Adrenal gland (tissue), 12 donors: ENCODE results near the gene SLC22A6. TPM values are rescaled to one million over a fixed set of nuclear protein-coding genes. Genes with fewer than 3 reads are reported as not detected.

Experiments used
- DNase-seq, 7 donors: peaks; one replicate each; pipeline ENCODE4 v3.0.0-alpha.2; 2019 to 2020
- H3K27ac ChIP-seq, 5 donors: fragments of 200-600 bp; sonication (generic) in 4 of 5; 1 replicate in 3 of 5; 2 replicates in 2 of 5; pipeline versions ENCODE4 v1.5.1 to v1.8.0; 2016 to 2020; ENCODE audit warnings: mild to moderate bottlenecking in 1 of 5
- H3K27me3 ChIP-seq: fragments of 200-600 bp; 2 replicates; pipeline ENCODE4 v1.8.0; 2021
- H3K36me3 ChIP-seq, 2 donors: fragments of 200-600 bp; replicated peaks in 1 of 2; 1 replicate in 1 of 2; 2 replicates in 1 of 2; pipeline versions ENCODE4 v1.5.1 to v1.8.0; 2018 to 2022
- H3K4me1 ChIP-seq, 2 donors: fragments of 200-600 bp; replicated peaks in 1 of 2; 1 replicate in 1 of 2; 2 replicates in 1 of 2; pipeline versions ENCODE4 v1.5.1 to v1.8.0; 2018 to 2021
- H3K4me3 ChIP-seq, 4 donors: fragments of 200-600 bp; sonication (generic) in 3 of 4; one replicate each; pipeline ENCODE4 v1.5.1; 2016 to 2018
- H3K9me3 ChIP-seq, 3 donors: fragments of 200-600 bp; sonication (generic) in 1 of 3; replicated peaks in 1 of 3; 1 replicate in 2 of 3; 2 replicates in 1 of 3; pipeline versions ENCODE4 v1.5.1 to v1.8.0; 2016 to 2021
- CTCF ChIP-seq, 6 experiments: fragments of 450-650 bp in 4 of 6; fragments of 200-600 bp in 2 of 6; sonication (generic) in 1 of 6; IDR thresholded peaks; 1 replicate in 5 of 6; 2 replicates in 1 of 6; pipeline versions ENCODE4 v1.5.1 to v1.8.0; 2016 to 2021; ENCODE audit warnings: antibody characterized with exemption in 6 of 6, mild to moderate bottlenecking in 2 of 6, moderate library complexity in 1 of 6
- POLR2A ChIP-seq, 2 donors: fragments of 450-650 bp; IDR thresholded peaks; one replicate each; pipeline ENCODE4 v1.6.1; 2017; ENCODE audit warnings: antibody characterized with exemption in 2 of 2, mild to moderate bottlenecking in 2 of 2, moderate library complexity in 1 of 2
- WGBS, 4 donors: extraction: QIAGEN DNeasy Blood & Tissue Kit in 2 of 4; methylation state at CpG; one replicate each; pipeline versions ENCODE4 v1.1.5 to v1.1.7; 2013 to 2017; 5-methylcytosine and 5-hydroxymethylcytosine counted together
- intact Hi-C, 2 donors: fragments of 100-400 bp; cut with DNase I; formaldehyde crosslinking; loops; one replicate each; pipeline versions ENCODE4 v1.14.1 to v1.15.0; 2022 to 2023
- polyA plus RNA-seq, 3 donors: library from polyadenylated mRNA; stranded (reverse); fragments of 200-250 nt in 2 of 3; fragments of 350-450 nt in 1 of 3; fragmentation: Illumina TruSeq in 1 of 3; extraction: RNeasy Lipid Tissue Mini Kit (QIAGEN cat#74804) in 1 of 3; gene quantifications; one replicate each; pipeline ENCODE4 v1.2.3, GENCODE V29; 2013 to 2014
- total RNA-seq, 9 donors: library from RNA; depleted of rRNA in 4 of 9; stranded (reverse); fragments of >200 nt in 4 of 9; fragments of 120-200 nt in 1 of 9; fragmentation: NEBNext Ultra II Directional in 1 of 9; extraction: Animal tissue kit (Norgen Biotek cat#: 25700) in 1 of 9; gene quantifications; one replicate each; pipeline versions ENCODE4 v1.1.0 to v1.2.4, GENCODE V29; 2013 to 2023
- donor health status: healthy with polysubstance abuse.
- donor health status: Bipolar disorder and iron deficiency.
- donor health status: DM: yes; HTN: yes; CAD: no.
- donor health status: DM: no; HTN: no; CAD: no.
- donor health status: DM: no; HTN: no; CAD: no.
- donor health status: DM: yes; HTN: yes; CAD: no.

SLC22A6 gene
- total and polyA plus RNA-seq, 12 donors, result not detected

GRCh38 chr11:62976109-62976508, 8.7 kb downstream of the SLC22A6 start:
- DNase-seq, result no peak
- Histone ChIP-seq H3K27me3 (peaks cover 2% of the 10 kb centered on the region), H3K27ac (no peak overlapping the region), H3K4me1 (no peaks in the 10 kb centered on the region), H3K4me3 (no peak overlapping the region), H3K9me3 (no peaks in the 10 kb centered on the region), H3K36me3 (no peaks in the 10 kb centered on the region)
- intact Hi-C loops, result no loop called here
- TF ChIP-seq CTCF (IDR thresholded peaks at IDR 0.05) (no peak), POLR2A (IDR thresholded peaks at IDR 0.05) (no peak)
- WGBS, 4 donors, result 70 to 78% (median 77%) methylated on average over 5 of the region's 5 CpGs

- no peaks in the 10 kb centered on the region for H3K9me3 ChIP-seq
- no peak overlapping the region for H3K4me3 ChIP-seq
- TF ChIP-seq POLR2A (IDR thresholded peaks at IDR 0.05) (no peak), CTCF (IDR thresholded peaks at IDR 0.05) (peak in 2 of 6 experiments; percentile 14 to 35)
- H3K27ac ChIP-seq, result no peak overlapping the region
- peak in 4 of 7 donors; percentile 8 to 57 (median 21) for DNase-seq
- intact Hi-C loops, result no loop called here
- H3K36me3 ChIP-seq, result no peaks in the 10 kb centered on the region
- H3K27me3 ChIP-seq, result peaks cover 2% of the 10 kb centered on the region
- no peaks in the 10 kb centered on the region for H3K4me1 ChIP-seq
- 24 to 41% (median 38%) methylated on average over 8 to 9 of the region's 9 CpGs for WGBS, 4 donors
Observed at GRCh38 chr11:62974848-62975522, 9.8 kb downstream of the SLC22A6 start.

- Histone ChIP-seq H3K27me3 (no peaks in the 10 kb centered on the region), H3K4me3 (no peak overlapping the region), H3K27ac (no peak overlapping the region), H3K4me1 (no peaks in the 10 kb centered on the region), H3K36me3 (no peaks in the 10 kb centered on the region), H3K9me3 (no peaks in the 10 kb centered on the region)
- no peak for TF ChIP-seq CTCF (IDR thresholded peaks at IDR 0.05)
- TF ChIP-seq POLR2A (IDR thresholded peaks at IDR 0.05), result no peak
- 52 to 80% (median 64%) methylated on average over 2 of the region's 2 CpGs for WGBS, 4 donors
- intact Hi-C loops, result no loop called here
- peak in 1 of 7 donors; percentile 5 for DNase-seq
Observed at GRCh38 chr11:62965574-62965973, 19.2 kb downstream of the SLC22A6 start.

- Histone ChIP-seq H3K4me1 (peaks cover 0 to 4% of the 10 kb centered on the region in 2 donors), H3K9me3 (no peaks in the 10 kb centered on the region), H3K27me3 (no peaks in the 10 kb centered on the region), H3K27ac (no peak overlapping the region), H3K4me3 (no peak overlapping the region), H3K36me3 (no peaks in the 10 kb centered on the region)
- no peak for TF ChIP-seq POLR2A (IDR thresholded peaks at IDR 0.05)
- DNase-seq, result no peak
- intact Hi-C loops, result no loop called here
- WGBS, 4 donors, result 58 to 90% (median 76%) methylated on average over 3 of the region's 3 CpGs
Observed at GRCh38 chr11:62962391-62962790, 22.4 kb downstream of the SLC22A6 start.

GRCh38 chr11:62961017-62961570, 23.7 kb downstream of the SLC22A6 start:
- H3K27me3 ChIP-seq, result no peaks in the 10 kb centered on the region
- no peak overlapping the region for H3K27ac ChIP-seq
- no peaks in the 10 kb centered on the region for H3K9me3 ChIP-seq
- TF ChIP-seq POLR2A (IDR thresholded peaks at IDR 0.05) (no peak), CTCF (IDR thresholded peaks at IDR 0.05) (no peak)
- H3K36me3 ChIP-seq, result no peaks in the 10 kb centered on the region
- intact Hi-C loops, result no loop called here
- peaks cover 0 to 4% of the 10 kb centered on the region in 2 donors for H3K4me1 ChIP-seq
- no peak overlapping the region for H3K4me3 ChIP-seq
- 79 to 86% (median 82%) methylated on average over 4 of the region's 4 CpGs for WGBS, 4 donors
- DNase-seq, result no peak
